Right lobe of liver (tissue), 4 donors: Measurements from ENCODE around the gene PYGB.

ENCODE experiments used
- POLR2A ChIP-seq: fragments of 450-650 bp; IDR thresholded peaks from one replicate; pipeline ENCODE4 v1.6.1; 2017; ENCODE audit warnings: antibody characterized with exemption, mild to moderate bottlenecking
- TF ChIP-seq, protein P1 (sequence below), 4 donors: fragments of 200-600 bp in 3 of 4; fragments of 450-650 bp in 1 of 4; IDR thresholded peaks; one replicate each; pipeline versions ENCODE4 v1.5.1 to v1.8.0; 2016 to 2022; ENCODE audit warnings: antibody characterized with exemption in 4 of 4, mild to moderate bottlenecking in 2 of 4
- donor health status: DM: no; HTN: no; CAD: no.
- donor health status: DM: no; HTN: no; CAD: no.
- donor health status: DM: no; HTN: yes; CAD: no.

DNA sequence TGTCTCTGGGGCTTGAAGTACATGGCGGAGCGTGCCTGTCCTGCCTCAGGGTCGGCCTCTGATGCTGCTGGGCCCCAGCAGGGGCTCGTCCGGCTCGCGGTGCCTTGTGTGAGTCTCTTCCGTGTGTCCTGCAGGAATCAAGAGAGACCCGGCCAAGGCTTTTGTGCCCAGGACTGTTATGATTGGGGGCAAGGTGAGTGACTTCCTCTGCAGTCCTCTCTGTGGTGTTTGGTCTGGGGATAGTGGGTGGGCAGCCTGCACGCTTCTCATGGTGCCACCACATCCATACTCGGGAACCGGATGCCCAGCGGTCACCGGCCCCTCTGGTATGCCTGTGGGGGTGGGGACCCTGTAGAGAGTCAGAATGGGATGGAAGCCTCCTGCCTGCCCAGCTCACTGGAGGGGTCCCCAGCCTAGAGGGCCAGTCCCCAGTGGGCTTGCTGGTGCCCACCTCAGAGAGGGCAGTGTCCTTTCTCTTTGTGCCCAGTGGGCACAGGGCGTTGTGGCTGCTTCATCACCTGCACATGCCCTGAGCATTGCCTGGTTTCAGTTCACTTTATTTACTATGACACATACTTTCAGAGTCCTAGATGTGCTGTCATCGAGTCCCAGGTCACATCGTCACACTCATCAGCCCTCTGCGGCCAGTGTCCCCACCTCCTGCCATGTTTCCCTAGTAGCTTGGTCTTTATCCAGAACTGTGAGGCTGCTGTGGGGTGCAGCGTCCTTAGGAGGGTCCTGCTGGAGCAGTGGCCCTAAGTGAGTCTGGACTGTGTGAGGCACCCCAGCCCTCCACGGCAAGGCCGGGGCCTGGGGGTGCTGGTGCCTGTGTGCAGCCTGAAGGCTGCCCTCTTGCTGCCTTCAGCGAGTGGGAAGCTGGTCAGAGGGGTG, 40.7 kb downstream of the PYGB start:
- TF ChIP-seq, protein P1, sequence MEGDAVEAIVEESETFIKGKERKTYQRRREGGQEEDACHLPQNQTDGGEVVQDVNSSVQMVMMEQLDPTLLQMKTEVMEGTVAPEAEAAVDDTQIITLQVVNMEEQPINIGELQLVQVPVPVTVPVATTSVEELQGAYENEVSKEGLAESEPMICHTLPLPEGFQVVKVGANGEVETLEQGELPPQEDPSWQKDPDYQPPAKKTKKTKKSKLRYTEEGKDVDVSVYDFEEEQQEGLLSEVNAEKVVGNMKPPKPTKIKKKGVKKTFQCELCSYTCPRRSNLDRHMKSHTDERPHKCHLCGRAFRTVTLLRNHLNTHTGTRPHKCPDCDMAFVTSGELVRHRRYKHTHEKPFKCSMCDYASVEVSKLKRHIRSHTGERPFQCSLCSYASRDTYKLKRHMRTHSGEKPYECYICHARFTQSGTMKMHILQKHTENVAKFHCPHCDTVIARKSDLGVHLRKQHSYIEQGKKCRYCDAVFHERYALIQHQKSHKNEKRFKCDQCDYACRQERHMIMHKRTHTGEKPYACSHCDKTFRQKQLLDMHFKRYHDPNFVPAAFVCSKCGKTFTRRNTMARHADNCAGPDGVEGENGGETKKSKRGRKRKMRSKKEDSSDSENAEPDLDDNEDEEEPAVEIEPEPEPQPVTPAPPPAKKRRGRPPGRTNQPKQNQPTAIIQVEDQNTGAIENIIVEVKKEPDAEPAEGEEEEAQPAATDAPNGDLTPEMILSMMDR (IDR thresholded peaks at IDR 0.05): no peak
- no peak for TF ChIP-seq POLR2A
